ENCODE measurements around the gene PROM1. TPM values are rescaled to one million over a fixed set of nuclear protein-coding genes. Genes with fewer than 3 reads are reported as not detected.

The PROM1 gene
- total and polyA plus RNA-seq, 2 of the 4 experiments (the other 2 are of a cell fraction): not detected

- in situ Hi-C loops (cut with MboI; ENCODE audit: low sequenced_read_pairs): no loop called here
- Histone ChIP-seq H3K56ac (ENCODE audit: extremely low read depth, insufficient read depth, low read length) (no peak overlapping the region), H3K79me1 (ENCODE audit: low read depth in 1 of 2, low read length in 2 of 2) (no peaks in the 10 kb centered on the region), H4K5ac (ENCODE audit: low read depth, low read length) (no peak overlapping the region), H2BK20ac (ENCODE audit: low read depth, low read length) (no peak overlapping the region), H2BK15ac (ENCODE audit: low read depth, low read length) (no peak overlapping the region), H2AK9ac (replicated peaks; ENCODE audit: low read depth, low read length, poor library complexity) (no peak overlapping the region), H3K36me3 (ENCODE audit: control insufficient read depth, insufficient read depth, low read length) (no peaks in the 10 kb centered on the region), H2AK5ac (ENCODE audit: low read depth, low read length) (no peak overlapping the region), H3K4me2 (ENCODE audit: low read depth, low read length) (no peak overlapping the region), H3K27ac (ENCODE audit: insufficient read depth, low read length) (no peak overlapping the region), H3K27me3 (ENCODE audit: control insufficient read depth, insufficient read depth, low read length) (peaks cover 13% of the 10 kb centered on the region), H3K9ac (ENCODE audit: low read depth, low read length) (no peak overlapping the region), H3K18ac (ENCODE audit: low read depth, low read length) (no peak overlapping the region), H3K23ac (ENCODE audit: low read depth, low read length) (no peak overlapping the region), H2AFZ (replicated peaks; ENCODE audit: low read length, poor library complexity) (no peak overlapping the region), H4K91ac (ENCODE audit: insufficient read depth, low read depth, low read length) (no peak overlapping the region), H3K9me1 (ENCODE audit: insufficient read depth, low read length) (no peaks in the 10 kb centered on the region), H3K14ac (replicated peaks; ENCODE audit: low read depth, low read length) (no peak overlapping the region), H3K4me3 (ENCODE audit: insufficient read depth, low read depth, low read length) (no peak overlapping the region), H3K4me1 (ENCODE audit: control insufficient read depth, insufficient read depth, low read length) (no peaks in the 10 kb centered on the region), H3K9me3 (ENCODE audit: control insufficient read depth, insufficient read depth, low read length) (no peaks in the 10 kb centered on the region), H4K8ac (ENCODE audit: low read depth in 2 of 2, low read length in 2 of 2) (no peak overlapping the region), H2BK5ac (ENCODE audit: low read depth, low read length, poor library complexity, severe bottlenecking) (no peak overlapping the region), H4K20me1 (ENCODE audit: insufficient read depth, low read length) (no peaks in the 10 kb centered on the region), H3K4ac (ENCODE audit: low read depth, low read length) (no peak overlapping the region), H2BK120ac (ENCODE audit: low read depth, low read length) (no peak overlapping the region)
- dilution Hi-C loops (cut with HindIII; ENCODE audit: low sequenced_read_pairs, unreplicated experiment): no loop called here
- whole genome bisulfite sequencing, 2 experiments (ENCODE audit: extremely low coverage in 2 of 2, insufficient read length in 1 of 2): no CpG with 5 or more reads among the region's 6 CpGs
- no TSS peak for BruUV-seq (replicated peaks)
- ATAC-seq (ENCODE audit: low read depth) (no peak), DNase-seq (no peak)
- POLR2A ChIA-PET (ENCODE audit: unreplicated experiment): no interaction called here
- CTCF ChIA-PET: no interaction called here
- TF ChIP-seq MXI1 (IDR thresholded peaks at IDR 0.05; ENCODE audit: borderline replicate concordance, low read depth, low read length) (no peak), RAD21 (IDR thresholded peaks at IDR 0.05; ENCODE audit: low read length) (no peak), FOS (IDR thresholded peaks at IDR 0.05; ENCODE audit: low read depth, low read length) (no peak)
- intact Hi-C loops (cut with micrococcal nuclease): no loop called here
Observed at GRCh38 chr4:16106956-16107355, 23.1 kb upstream of the PROM1 start.
